Stimulated activated naive CD4-positive, alpha-beta T cell (primary cell): ENCODE measurements around the gene PPDPF.

Experiments used
- DNase-seq, 6 experiments: peaks; one replicate each; lab custom pipeline; 2025; lab: John Stamatoyannopoulos, UW

The PPDPF gene

GRCh38 chr20:63487781-63488241 is 32.8 kb upstream of the PPDPF start:
- DNase-seq = no peak

GRCh38 chr20:63488315-63489251 is 32.0 kb upstream of the PPDPF start:
- DNase-seq = no peak

GRCh38 chr20:63490416-63490815 is 30.1 kb upstream of the PPDPF start:
- no peak for DNase-seq

- no peak for DNase-seq
These were observed 29.5 kb upstream of the PPDPF start for GRCh38 chr20:63491078-63491477.

- DNase-seq = no peak
These were observed 28.8 kb upstream of the PPDPF start for GRCh38 chr20:63491635-63492230.

GRCh38 chr20:63492518-63492917 is 28.0 kb upstream of the PPDPF start:
- no peak for DNase-seq

- no peak for DNase-seq
These were observed 27.6 kb upstream of the PPDPF start for GRCh38 chr20:63492982-63493381.

GRCh38 chr20:63493563-63494020 is 27.0 kb upstream of the PPDPF start:
- DNase-seq = no peak

- DNase-seq = no peak
These were observed 26.5 kb upstream of the PPDPF start for GRCh38 chr20:63494084-63494419.

- no peak for DNase-seq
These were observed 26.0 kb upstream of the PPDPF start for GRCh38 chr20:63494420-63495166.

GRCh38 chr20:63495167-63495720 is 25.3 kb upstream of the PPDPF start:
- no peak for DNase-seq

- peak; percentile 39 to 76 (median 68) for DNase-seq
These were observed 24.6 kb upstream of the PPDPF start for GRCh38 chr20:63495741-63496595.

GRCh38 chr20:63496596-63497120 is 23.9 kb upstream of the PPDPF start:
- no peak for DNase-seq

GRCh38 chr20:63497138-63497945 is 23.2 kb upstream of the PPDPF start:
- no peak for DNase-seq

GRCh38 chr20:63497946-63498935 is 22.3 kb upstream of the PPDPF start:
- DNase-seq = peak in 1 of 6 experiments; percentile 7

GRCh38 chr20:63498960-63499337 is 21.6 kb upstream of the PPDPF start, which contains the start of gene EEF1A2:
Gene EEF1A2, minus strand, starts transcription at chr20:63499083. Its CDS starts 1,320 bp downstream, at chr20:63497763.
- DNase-seq = peak; percentile 22 to 61 (median 51)

GRCh38 chr20:63499338-63499969 is 21.1 kb upstream of the PPDPF start:
- DNase-seq = no peak
